GM15510 (cell line): ENCODE measurements around the gene HOXD13.

Experiments used
- POLR2A ChIP-seq: IDR thresholded peaks from 3 replicates; pipeline ENCODE4 v1.6.1; 2011; ENCODE audit warnings: borderline replicate concordance; ENCODE audit not compliant: insufficient read length; ENCODE audit errors: extremely low read depth

The HOXD13 gene

DNA sequence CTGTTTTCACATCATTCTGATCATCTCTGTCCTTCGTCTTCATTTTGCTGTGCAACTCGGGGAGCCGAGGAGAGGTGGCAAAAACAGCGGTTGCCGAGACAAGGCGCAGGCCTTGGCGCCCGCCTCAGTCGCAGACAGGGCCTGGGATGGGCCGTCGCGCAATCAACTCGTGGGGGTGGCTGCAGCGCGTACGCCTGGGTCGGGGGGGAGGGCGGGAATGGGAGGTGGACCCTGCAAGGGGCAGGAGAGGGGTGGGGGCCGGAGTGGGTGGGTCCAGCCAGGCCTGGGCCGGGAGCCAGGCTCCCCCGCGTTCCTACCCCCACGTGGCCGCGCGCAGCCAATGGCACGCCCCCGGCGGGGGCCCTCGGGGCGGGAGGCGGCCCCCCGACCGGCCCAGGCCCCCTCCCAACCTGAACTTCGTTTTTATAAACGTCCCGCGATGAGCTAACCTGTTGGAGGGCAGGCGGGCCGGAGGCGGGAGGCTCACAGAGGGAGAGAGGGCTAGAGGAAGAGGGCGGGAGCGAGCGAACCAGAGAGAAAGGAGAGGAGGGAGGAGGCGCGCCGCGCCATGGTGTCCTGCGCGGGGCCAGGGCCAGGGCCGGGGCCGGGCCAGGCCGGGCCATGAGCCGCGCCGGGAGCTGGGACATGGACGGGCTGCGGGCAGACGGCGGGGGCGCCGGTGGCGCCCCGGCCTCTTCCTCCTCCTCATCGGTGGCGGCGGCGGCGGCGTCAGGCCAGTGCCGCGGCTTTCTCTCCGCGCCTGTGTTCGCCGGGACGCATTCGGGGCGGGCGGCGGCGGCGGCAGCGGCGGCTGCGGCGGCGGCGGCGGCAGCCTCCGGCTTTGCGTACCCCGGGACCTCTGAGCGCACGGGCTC is at the start of gene HOXD13:
Gene HOXD13 (plus strand): TSS at position 452 of the 875 bp plus-strand sequence. CDS start 170 bp downstream, at position 622.
- no peak for TF ChIP-seq POLR2A

DNA sequence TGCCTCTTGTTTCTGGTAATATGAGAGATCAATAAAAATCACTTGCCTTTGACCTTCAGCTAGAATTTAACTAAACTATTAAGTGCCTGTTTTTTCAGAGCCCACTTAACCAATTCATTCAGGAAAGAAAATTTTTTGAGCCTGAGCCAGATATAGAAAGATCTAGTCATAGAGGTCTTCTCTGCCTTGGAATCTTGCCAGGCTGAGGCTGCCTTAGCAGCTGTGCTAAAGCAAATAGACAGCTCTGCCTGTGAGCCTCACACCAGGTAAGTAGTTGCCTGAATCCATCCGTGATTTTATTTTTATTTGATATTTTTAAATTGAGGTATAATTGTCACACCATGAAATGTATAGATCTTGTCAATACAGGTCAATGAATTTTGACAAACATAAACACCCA is 36.1 kb upstream of the HOXD13 start:
- no peak for TF ChIP-seq POLR2A

DNA sequence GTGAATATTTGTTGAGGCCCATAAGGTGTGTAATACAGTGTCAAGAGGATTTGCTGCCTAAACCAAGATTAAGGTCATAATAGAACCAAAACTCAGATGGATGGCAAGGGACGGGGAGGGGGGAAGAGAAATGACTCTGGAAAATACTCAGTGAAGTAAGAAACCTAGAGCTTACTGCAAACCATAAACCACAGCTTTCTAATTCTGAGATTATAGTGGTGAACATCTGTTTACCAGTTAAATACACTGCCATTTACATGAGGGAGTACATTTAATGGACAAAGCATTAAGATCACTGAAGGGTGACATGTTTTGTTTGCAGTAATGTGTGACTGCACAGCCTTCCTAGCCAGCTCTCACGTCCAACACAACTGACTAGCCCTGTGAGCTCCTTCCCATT is 28.6 kb upstream of the HOXD13 start:
- TF ChIP-seq POLR2A, result no peak

DNA sequence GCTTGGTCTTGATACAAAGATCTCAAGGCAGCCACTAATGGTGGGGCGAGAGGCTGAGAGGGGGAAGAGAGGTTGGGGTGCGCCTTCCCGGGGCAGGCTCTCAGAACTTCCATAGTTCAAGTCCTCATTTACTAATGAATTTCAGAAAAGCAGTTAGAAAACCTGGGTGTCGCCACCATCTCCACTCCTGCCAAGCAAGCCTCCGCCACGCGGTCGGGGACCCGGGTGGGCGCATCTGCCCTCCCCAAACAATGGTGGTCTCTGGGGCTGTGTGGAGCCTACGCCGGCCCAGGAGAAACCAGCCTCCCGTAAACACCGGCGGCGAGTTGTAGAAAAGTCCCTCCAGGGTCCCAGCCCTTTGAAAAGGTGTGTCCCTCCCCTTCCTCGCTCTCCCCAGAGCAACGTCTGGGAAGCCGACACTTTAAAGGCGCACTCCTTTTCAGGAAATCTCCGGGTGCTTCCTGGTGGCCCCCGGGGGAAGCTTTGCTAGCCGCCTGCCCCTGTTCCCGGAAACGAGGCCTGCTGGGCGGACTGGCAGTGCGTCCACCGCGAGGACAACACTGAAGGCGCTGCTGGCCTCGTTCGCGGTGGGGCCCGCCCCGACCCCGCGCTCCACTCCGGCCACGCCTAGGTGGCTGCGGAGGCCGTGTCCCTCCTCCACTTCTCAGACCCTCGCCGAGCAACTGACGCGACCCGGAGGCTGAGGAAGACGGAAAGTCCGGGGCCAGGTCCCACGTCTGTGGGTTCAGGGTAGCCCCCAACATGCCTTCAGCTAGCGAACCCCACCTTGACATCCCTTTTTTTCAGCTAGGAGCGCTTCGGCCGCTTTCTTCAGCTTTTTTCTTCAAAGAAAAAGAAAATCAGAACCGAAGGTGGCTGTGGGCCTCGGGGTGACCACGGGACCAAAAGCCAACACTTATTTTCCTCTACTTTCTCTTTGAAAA is 25.6 kb upstream of the HOXD13 start:
- TF ChIP-seq POLR2A, result no peak

DNA sequence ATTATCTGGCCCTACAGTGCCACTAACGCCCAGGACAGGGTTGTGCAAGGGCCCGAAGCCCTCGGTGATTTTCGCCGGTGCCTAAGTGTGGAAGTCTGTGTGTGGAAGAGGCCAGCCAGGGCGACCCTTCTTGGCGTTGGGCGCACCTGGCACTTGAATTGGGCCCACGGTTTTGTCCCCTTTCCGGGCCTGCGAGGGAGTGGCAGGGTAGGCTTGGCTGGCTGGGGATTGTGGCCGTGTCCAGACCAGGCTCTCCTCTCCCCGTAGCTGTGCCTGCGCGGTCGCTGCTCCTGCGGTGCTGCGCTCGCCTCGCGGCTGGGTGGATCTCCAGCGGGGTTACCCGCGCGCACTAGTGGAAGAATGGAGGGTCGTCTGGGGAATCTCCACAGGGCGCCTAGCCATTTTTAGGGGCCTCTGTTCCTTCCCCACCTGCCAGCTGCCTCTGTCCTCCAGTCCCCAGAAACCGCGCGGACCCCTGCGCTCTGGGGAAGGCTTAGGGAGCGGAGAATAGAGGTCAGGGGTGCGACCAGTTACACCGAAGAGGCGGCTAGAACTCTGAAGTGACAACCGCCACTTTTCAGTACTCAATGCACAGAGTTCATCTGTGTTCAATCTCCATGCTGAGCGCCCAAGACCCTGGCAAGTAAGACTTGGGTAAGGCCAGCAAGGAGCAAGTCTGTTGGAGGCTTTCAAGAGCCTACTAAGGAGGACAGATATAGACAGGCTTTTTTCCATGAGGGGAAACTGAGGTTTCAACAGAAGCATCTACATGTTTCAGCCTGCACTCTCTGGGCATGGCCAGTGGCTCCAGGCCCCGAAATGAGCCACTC is 24.7 kb upstream of the HOXD13 start:
- no peak for TF ChIP-seq POLR2A

DNA sequence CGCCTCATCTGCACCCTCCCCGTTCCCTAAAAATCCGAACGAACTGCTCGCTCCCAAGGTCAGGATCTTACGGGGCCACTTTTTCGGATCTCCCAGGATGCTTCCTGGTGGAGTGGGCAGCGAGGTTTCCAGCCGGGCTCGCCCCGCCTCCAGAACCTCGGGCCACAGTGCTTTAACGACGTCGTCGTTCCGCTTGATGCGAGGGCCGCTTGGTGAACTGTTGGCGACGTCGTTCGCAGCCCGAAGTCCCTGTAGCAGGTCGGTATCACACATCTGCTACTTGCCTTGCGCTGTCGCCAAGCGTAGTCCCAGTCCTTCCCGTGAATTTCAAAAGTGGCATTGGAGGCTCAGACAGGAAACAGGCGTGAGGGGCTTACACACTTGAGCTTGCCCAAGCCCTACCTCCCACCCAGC is 24.1 kb upstream of the HOXD13 start:
- TF ChIP-seq POLR2A, result no peak

DNA sequence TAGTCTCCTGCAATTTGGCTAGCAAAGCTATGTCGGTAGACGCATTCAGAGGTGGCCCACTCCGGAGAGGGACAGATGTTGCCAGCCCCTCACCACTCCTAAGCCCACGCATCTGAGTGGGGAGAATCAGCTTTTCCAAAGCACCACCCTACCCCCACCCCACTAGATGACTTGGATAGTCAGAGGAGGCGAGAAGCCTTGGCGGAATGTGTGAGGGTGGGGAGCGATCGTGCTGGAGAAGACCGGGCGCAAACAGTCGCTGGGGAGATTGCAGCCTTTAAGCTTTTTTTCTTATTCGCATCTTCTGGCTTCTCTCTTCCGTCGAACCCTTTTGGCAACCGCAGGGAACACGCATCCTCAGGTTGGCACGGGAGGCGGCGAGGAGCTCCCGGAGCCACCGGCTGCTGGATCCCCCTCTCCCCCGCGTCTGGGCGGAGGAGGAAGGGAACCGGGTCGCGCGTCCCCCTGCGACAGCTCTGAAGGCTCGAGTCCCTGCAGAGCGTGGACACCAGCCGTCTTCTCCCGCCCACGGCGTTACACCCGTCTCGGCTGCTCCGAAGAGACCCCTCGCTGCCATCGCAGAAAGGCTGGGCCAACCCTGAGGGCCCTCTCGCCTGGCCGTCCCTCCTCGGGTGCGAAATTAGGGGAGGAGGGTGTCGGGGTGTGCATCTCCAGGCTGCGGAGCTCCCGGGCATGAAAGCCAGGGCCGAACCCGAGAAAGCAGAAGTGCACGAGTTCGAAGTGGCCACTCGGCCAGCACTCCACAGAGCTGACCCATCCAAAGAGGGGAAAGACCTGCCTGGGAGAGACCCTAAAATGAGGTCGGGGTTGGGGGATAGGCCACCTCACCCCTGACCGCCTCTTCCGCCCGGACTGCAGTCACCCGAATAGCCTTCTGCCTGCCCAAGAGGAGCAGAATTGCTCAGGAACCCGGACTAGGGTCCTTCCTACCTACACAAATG is 20.9 kb upstream of the HOXD13 start:
- TF ChIP-seq POLR2A, result no peak

DNA sequence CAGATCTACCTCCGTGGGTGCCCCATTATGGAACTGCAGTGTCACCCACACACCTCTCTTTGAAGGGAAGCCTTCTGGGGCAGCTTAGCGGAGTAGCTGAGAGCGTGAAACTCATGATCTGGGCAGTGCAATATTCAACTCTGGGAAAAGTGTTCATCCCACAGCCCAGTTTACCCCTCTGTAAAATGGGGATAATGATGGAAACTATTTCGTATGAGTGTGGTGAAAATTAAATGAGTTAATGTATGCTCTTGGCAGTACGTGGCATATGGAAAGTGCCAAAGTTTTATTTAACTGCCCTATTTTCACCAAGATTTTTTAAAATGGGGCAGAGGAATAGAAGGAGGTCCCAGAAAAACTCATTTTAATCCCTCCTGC is 20.2 kb upstream of the HOXD13 start:
- no peak for TF ChIP-seq POLR2A

DNA sequence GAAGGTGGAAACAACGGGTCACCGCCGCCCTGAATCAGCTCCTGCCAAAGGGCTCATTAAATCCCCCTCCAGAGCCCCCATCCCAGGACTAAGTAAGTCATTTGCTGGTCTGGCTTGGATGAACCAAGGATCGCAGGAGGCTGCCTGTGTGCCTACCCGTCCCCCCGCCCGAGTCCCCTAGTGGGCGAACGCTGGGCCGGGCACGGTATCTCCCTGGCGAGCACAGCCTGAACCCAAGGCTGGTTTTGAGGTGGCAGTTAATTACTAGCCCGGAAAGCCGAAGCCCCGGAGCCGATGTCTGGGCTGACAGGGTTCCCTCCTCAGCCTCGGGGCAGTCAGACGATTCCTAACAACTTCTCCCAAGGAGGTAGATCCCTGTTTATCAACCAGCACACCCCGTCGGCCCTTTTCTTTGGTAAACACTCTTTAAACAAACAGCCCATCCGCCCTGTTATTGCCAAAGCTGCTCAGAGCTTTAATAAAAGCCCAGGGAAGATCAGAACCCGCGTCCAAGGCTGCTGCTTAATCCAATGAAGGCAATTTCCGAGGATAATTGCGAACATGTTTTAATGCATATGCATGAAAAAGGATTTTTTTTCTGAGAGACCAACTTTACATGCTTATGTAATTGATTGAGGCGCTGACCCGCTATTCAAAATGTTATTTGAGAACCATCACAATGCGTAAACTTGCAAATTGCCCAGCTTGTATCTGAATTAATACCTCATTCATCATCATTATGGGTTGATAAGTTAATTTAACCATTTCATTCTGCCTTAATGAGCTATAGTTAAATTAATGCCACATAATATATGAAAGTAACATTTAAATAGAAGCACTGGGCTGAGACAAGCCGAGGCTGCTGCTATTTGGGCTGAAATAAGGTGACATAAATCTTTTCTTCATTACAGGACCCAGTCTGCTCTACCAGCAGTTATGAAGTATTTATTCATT is 19.3 kb upstream of the HOXD13 start:
- no peak for TF ChIP-seq POLR2A

DNA sequence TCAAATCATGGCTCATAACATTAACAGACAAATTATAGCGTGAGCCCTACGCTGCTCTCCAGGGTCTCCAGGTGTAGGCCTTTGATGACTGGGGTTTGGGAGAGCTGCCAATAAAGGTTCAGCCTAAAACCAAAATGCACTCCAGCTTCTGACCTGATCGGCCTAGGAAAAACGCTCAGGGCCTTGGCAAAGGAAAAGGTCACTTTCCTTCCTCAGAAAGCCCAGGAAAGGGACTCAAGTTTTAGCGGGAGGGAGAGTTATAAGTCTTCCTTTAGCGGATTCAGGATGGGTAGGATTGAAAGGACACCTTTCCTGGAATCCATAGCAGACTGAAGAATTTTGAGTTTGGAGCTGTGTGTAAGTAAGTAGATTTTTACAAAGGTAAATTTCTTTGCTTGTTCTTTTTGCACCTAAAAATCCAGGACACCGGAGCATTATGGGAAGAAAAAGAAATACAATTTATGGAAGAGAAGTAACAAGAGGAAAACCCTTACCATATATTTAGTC is 17.5 kb upstream of the HOXD13 start:
- TF ChIP-seq POLR2A, result no peak

DNA sequence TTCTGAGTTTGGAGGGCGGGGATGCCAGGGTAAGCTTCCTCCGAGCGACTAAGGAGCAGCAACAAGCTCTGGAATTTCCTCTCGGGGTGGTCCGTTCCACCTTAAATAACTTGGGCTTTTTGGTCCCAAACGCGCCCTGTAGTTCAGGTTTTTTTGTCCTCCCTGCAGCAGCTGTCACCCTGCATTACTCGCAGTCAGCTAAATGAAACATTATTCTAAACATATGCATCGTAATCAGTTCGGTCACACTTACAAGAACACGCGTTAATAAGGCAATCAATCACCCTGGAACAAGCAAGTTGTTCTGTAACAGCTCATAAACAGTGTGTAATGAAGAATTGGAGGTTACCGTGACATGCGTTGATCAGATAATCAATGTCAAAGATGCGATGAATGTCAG is 17.0 kb upstream of the HOXD13 start:
- no peak for TF ChIP-seq POLR2A

DNA sequence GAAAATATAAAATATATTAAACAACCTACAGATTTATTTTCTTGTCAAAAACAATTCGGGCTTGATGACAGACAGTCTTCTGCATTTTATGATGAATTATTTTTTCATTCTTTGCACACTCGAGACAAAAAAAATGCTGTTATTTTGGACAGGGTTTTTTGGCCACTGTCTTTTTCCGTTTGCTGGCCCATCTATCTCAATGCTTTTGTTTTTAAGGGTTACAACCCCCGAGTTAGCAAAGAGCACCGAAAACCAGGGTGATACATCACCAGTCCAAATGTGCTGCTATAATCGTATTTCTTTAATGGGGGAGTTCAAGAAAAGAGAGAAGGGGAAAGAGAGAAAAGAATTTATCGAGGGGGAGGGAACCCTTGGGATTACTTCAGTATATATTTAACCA is 16.5 kb upstream of the HOXD13 start:
- no peak for TF ChIP-seq POLR2A
